Upper lobe of right lung (tissue), 1 donor: ENCODE data around the gene MTMR8. TPM values are rescaled to one million over a fixed set of nuclear protein-coding genes. Genes with fewer than 3 reads are reported as not detected.

Experiments used
- ATAC-seq: fragments of 200-7000 bp; cut with Tn5 transposase; one replicate; pipeline ENCODE4 v1.9.1; 2020; ENCODE audit warnings: mild to moderate bottlenecking, moderate library complexity
- DNase-seq: peaks from one replicate; pipeline ENCODE4 v3.0.0-alpha.2; 2020
- H3K27ac ChIP-seq: fragments of 200-600 bp; one replicate; pipeline ENCODE4 v1.8.0; 2022
- H3K27me3 ChIP-seq: fragments of 200-600 bp; one replicate; pipeline ENCODE4 v1.8.0; 2022; ENCODE audit warnings: mild to moderate bottlenecking
- H3K36me3 ChIP-seq: fragments of 200-600 bp; one replicate; pipeline ENCODE4 v1.8.0; 2022
- H3K4me1 ChIP-seq: fragments of 200-600 bp; one replicate; pipeline ENCODE4 v1.8.0; 2022
- H3K4me3 ChIP-seq: fragments of 200-600 bp; one replicate; pipeline ENCODE4 v1.8.0; 2022; ENCODE audit warnings: mild to moderate bottlenecking
- H3K9me3 ChIP-seq: fragments of 200-600 bp; one replicate; pipeline ENCODE4 v1.8.0; 2022
- CTCF ChIP-seq: fragments of 200-600 bp; IDR thresholded peaks from one replicate; pipeline ENCODE4 v1.8.0; 2022; ENCODE audit warnings: antibody characterized with exemption
- intact Hi-C: fragments of 100-400 bp; cut with DNase I; formaldehyde crosslinking; loops from one replicate; pipeline ENCODE4 v1.11.0; 2022
- total RNA-seq: library from RNA; stranded (reverse); fragmentation: NEBNext Ultra II Directional; extraction: Animal tissue kit (Norgen Biotek cat#: 25700); gene quantifications from one replicate; pipeline ENCODE4 v1.2.1, GENCODE V29; 2021
- donor health status: DM: no; HTN: yes; CAD: no; lungs with severe emphysema.

MTMR8 gene
- total RNA-seq, 1 donor from 2014 or later, result 1.9 TPM

GRCh38 chrX:64313624-64314023, 81.6 kb downstream of the MTMR8 start:
- ATAC-seq, result no peak
- Histone ChIP-seq H3K9me3 (no peaks in the 10 kb centered on the region), H3K4me1 (no peaks in the 10 kb centered on the region), H3K27me3 (no peaks in the 10 kb centered on the region), H3K4me3 (no peak overlapping the region), H3K27ac (no peak overlapping the region), H3K36me3 (no peaks in the 10 kb centered on the region)
- no peak for DNase-seq
- intact Hi-C loops, result no loop called here
- TF ChIP-seq CTCF, result no peak

GRCh38 chrX:64306712-64307111, 88.5 kb downstream of the MTMR8 start:
- no peaks in the 10 kb centered on the region for H3K27me3 ChIP-seq
- H3K36me3 ChIP-seq, result no peaks in the 10 kb centered on the region
- no peak for TF ChIP-seq CTCF
- no peaks in the 10 kb centered on the region for H3K4me1 ChIP-seq
- ATAC-seq, result no peak
- H3K9me3 ChIP-seq, result no peaks in the 10 kb centered on the region
- no peak overlapping the region for H3K4me3 ChIP-seq
- intact Hi-C loops, result no loop called here
- DNase-seq, result no peak
- H3K27ac ChIP-seq, result no peak overlapping the region

- Histone ChIP-seq H3K4me3 (no peak overlapping the region), H3K4me1 (no peaks in the 10 kb centered on the region), H3K36me3 (no peaks in the 10 kb centered on the region), H3K27ac (no peak overlapping the region), H3K9me3 (no peaks in the 10 kb centered on the region), H3K27me3 (no peaks in the 10 kb centered on the region)
- TF ChIP-seq CTCF, result no peak
- intact Hi-C loops, result no loop called here
- DNase-seq (no peak), ATAC-seq (no peak)
These were observed 104.1 kb downstream of the MTMR8 start for GRCh38 chrX:64291123-64291522.

GRCh38 chrX:64265265-64265664, 130.0 kb downstream of the MTMR8 start:
- Histone ChIP-seq H3K27me3 (no peaks in the 10 kb centered on the region), H3K4me1 (no peaks in the 10 kb centered on the region), H3K27ac (no peak overlapping the region), H3K36me3 (no peaks in the 10 kb centered on the region), H3K9me3 (no peaks in the 10 kb centered on the region), H3K4me3 (no peak overlapping the region)
- no peak for TF ChIP-seq CTCF
- DNase-seq (no peak), ATAC-seq (no peak)
- intact Hi-C loops, result no loop called here

GRCh38 chrX:64230123-64230970, 164.9 kb downstream of the MTMR8 start, which contains the start of gene ASB12:
Gene ASB12 (minus strand): TSS chrX:64230607. CDS start chrX:64225650, 4,957 bp downstream.
- Histone ChIP-seq H3K36me3 (no peaks in the 10 kb centered on the region), H3K27ac (no peak within 1 kb of the TSS), H3K4me1 (no peaks in the 10 kb centered on the region), H3K27me3 (no peaks in the 10 kb centered on the region), H3K9me3 (no peaks in the 10 kb centered on the region), H3K4me3 (no peak within 1 kb of the TSS)
- TF ChIP-seq CTCF, result no peak
- intact Hi-C loops, result no loop called here
- ATAC-seq (no peak), DNase-seq (no peak)
